ENCODE measurements around the gene CDNF.

GRCh38 chr10:14860791-14861190 lies 23.0 kb upstream of the CDNF start:
- TF ChIP-seq CTCF (IDR thresholded peaks at IDR 0.05) (no peak), POLR2A (IDR thresholded peaks at IDR 0.05) (no peak), POLR2AphosphoS5 (IDR thresholded peaks at IDR 0.05) (peak in 2 of 3 donors; percentile 15 to 55), EP300 (IDR thresholded peaks at IDR 0.05; ENCODE audit: low read depth) (no peak)
